ENCODE measurements around the gene NBAS. TPM values are rescaled to one million over a fixed set of nuclear protein-coding genes. Genes with fewer than 3 reads are reported as not detected.
A peak's percentile ranks its signal among the peaks of the same experiment; 100 is the strongest.
"Not testable (repeated sequence)": the region's sequence is repeated elsewhere in the genome, so short reads cannot be mapped to it uniquely, and the experiment has no call there.

The NBAS gene
- polyA plus RNA-seq, 2 of the 4 experiments (the other 2 are of a cell fraction) = 16.7 to 34.9 TPM

DNA sequence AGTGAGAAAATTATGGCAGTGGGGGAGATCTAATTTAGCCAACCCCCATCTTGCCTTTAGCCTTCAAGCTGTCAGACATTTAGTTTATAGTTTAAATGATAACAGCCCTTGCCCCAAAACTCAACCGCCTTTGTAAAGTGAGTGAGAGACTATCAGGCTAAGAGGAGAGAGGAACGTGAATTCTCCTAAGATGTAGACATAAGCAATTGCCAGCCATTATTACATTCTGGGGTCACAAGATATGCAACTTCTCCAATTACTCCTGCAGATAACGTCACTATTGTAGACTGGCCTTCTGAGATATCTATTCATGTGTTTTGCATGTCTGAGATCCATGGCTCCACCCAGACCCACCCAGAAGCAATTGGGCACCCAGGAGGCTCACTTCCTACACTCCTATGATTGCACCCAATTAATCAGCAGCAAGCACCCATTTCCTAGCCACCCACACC lies 307.3 kb downstream of the NBAS start (continued):
- TF ChIP-seq HOXB5 (CRISPR knock-in tag; IDR thresholded peaks at IDR 0.05) = no peak
- no peak for TF ChIP-seq ZSCAN20 (CRISPR knock-in tag; IDR thresholded peaks at IDR 0.05)

GRCh38 chr2:15253247-15253646 lies 307.9 kb downstream of the NBAS start:
- CTCF ChIA-PET = interaction anchor here (1.0 kb wide), 1 partner anchor 13 kb away, joined by 3 read pairs; no protein-coding TSS in a partner anchor
- DNase-seq (ENCODE audit: low read depth in 1 of 2, low spot score in 1 of 2) = no peak
- TF ChIP-seq RAD21 (conservative IDR thresholded peaks at IDR 0.05 in 1 of 2, IDR thresholded peaks at IDR 0.05 in 1 of 2) (no peak), ZSCAN20 (CRISPR knock-in tag; IDR thresholded peaks at IDR 0.05) (no peak), KDM1A (IDR thresholded peaks at IDR 0.05; ENCODE audit: low read depth) (no peak), ELK1 (IDR thresholded peaks at IDR 0.05; ENCODE audit: low read depth, low read length) (no peak)
- Histone ChIP-seq H3K4me3 (no peak overlapping the region), H3K27ac (no peak overlapping the region), H3K4me2 (no peak overlapping the region), H3K9me3 (no peaks in the 10 kb centered on the region; the same call in 2 of the 3 replicates), H3K4me1 (no peaks in the 10 kb centered on the region)
- ATAC-seq = peak in 1 of 2 experiments; percentile 39; a peak in 2 of 6 replicates
- 90% methylated on average over 2 of the region's 2 CpGs for WGBS (ENCODE audit: missing lambda C conversion rate)
- FAIRE-seq = no peak
- POLR2A ChIA-PET = no interaction called here

DNA sequence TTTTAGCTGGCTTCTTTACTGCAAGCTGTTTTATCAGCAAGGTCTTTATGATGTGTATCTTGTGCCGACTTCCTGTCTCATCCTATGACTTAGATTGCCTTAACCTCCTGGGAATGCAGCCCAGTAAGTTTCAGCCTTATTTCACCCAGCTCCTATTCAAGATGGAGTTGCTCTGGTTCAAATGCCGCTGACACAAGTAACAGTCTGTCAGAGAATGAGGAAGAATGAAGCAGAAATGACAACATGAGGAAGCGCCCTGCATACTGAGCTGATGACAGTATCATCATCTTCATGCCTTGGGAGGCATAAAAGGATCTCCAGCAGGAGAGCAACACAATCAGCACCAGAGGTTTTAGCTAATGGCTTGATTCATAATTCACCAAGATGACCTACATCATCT lies 309.4 kb downstream of the NBAS start:
- no peaks in the 10 kb centered on the region; the same call in 2 of the 3 replicates for H3K9me3 ChIP-seq
- 89% methylated on average over 3 of the region's 3 CpGs for WGBS (ENCODE audit: missing lambda C conversion rate)
- no peaks in the 10 kb centered on the region for H3K4me1 ChIP-seq
- no peak overlapping the region for H3K4me2 ChIP-seq
- ChIA-PET POLR2A (no interaction called here), CTCF (no interaction called here)
- H3K4me3 ChIP-seq = no peak overlapping the region
- H3K27ac ChIP-seq = no peak overlapping the region
- DNase-seq (ENCODE audit: low read depth in 1 of 2, low spot score in 1 of 2) = no peak
- TF ChIP-seq NFE2L2 (conservative IDR thresholded peaks at IDR 0.05; ENCODE audit: low read length) (no peak), PHF8 (IDR thresholded peaks at IDR 0.05; ENCODE audit: borderline replicate concordance, low read depth) (no peak), MAZ (IDR thresholded peaks at IDR 0.05; ENCODE audit: borderline replicate concordance, low read depth, low read length) (no peak), ZC3H11A (IDR thresholded peaks at IDR 0.05) (no peak), EP300 (IDR thresholded peaks at IDR 0.05) (no peak), JUN (IDR thresholded peaks at IDR 0.05) (no peak), BHLHE40 (IDR thresholded peaks at IDR 0.05; ENCODE audit: low read depth, low read length) (no peak), HDAC2 (IDR thresholded peaks at IDR 0.05) (no peak), SMC3 (IDR thresholded peaks at IDR 0.05) (no peak), E2F6 (IDR thresholded peaks at IDR 0.05; ENCODE audit: borderline replicate concordance, low read depth) (no peak), KDM5A (IDR thresholded peaks at IDR 0.05) (no peak), RCOR1 (IDR thresholded peaks at IDR 0.05; ENCODE audit: low read depth, low read length) (no peak), CHD4 (IDR thresholded peaks at IDR 0.05; ENCODE audit: borderline replicate concordance) (no peak), MAFK (IDR thresholded peaks at IDR 0.05; ENCODE audit: partially characterized antibody) (no peak)
- TF ChIP-seq, protein P1, sequence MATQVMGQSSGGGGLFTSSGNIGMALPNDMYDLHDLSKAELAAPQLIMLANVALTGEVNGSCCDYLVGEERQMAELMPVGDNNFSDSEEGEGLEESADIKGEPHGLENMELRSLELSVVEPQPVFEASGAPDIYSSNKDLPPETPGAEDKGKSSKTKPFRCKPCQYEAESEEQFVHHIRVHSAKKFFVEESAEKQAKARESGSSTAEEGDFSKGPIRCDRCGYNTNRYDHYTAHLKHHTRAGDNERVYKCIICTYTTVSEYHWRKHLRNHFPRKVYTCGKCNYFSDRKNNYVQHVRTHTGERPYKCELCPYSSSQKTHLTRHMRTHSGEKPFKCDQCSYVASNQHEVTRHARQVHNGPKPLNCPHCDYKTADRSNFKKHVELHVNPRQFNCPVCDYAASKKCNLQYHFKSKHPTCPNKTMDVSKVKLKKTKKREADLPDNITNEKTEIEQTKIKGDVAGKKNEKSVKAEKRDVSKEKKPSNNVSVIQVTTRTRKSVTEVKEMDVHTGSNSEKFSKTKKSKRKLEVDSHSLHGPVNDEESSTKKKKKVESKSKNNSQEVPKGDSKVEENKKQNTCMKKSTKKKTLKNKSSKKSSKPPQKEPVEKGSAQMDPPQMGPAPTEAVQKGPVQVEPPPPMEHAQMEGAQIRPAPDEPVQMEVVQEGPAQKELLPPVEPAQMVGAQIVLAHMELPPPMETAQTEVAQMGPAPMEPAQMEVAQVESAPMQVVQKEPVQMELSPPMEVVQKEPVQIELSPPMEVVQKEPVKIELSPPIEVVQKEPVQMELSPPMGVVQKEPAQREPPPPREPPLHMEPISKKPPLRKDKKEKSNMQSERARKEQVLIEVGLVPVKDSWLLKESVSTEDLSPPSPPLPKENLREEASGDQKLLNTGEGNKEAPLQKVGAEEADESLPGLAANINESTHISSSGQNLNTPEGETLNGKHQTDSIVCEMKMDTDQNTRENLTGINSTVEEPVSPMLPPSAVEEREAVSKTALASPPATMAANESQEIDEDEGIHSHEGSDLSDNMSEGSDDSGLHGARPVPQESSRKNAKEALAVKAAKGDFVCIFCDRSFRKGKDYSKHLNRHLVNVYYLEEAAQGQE (IDR thresholded peaks at IDR 0.05) = no peak
- ATAC-seq = no peak
- FAIRE-seq = no peak

DNA sequence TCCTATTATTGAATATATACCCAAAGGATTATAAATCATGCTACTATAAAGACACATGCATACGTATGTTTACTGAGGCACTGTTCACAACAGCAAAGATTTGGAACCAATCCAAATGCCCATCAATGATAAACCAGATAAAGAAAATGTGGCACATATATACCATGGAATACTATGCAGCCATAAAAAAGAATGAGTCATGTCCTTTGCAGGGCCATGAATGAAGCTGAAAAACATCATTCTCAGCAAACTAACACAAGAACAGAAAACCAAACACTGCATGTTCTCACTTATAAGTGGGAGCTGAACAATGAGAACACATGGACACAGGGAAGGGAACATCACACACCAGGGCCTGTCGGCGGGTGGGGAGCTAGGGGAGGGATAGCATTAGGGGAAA lies 310.2 kb downstream of the NBAS start:
- H3K4me2 ChIP-seq; H3K4me3 ChIP-seq; H3K27ac ChIP-seq; ATAC-seq; CTCF ChIA-PET; POLR2A ChIA-PET; H3K9me3 ChIP-seq; FAIRE-seq; H3K4me1 ChIP-seq; DNase-seq (ENCODE audit: low read depth in 1 of 2, low spot score in 1 of 2): not testable (repeated sequence)
- WGBS (ENCODE audit: missing lambda C conversion rate) = 97% methylated on average over 3 of the region's 3 CpGs

All from A549 (cell line).